IMR-90 (cell line): ENCODE results near the gene DDAH2. TPM values are rescaled to one million over a fixed set of nuclear protein-coding genes. Genes with fewer than 3 reads are reported as not detected.

Experiments used
- ATAC-seq: fragments of 200-7000 bp; cut with Tn5 transposase; 2 replicates; pipeline ENCODE4 v1.9.1; 2020; ENCODE audit warnings: low read depth, mild to moderate bottlenecking, moderate library complexity
- BruUV-seq: library from RNA; stranded (reverse); fragments of 400-500 nt; replicated peaks from 2 replicates; lab custom pipeline; 2021; lab: Mats Ljungman, UMichigan
- CTCF ChIA-PET: fragments of 300-600 bp; formaldehyde crosslinking; extraction: SDS; loops from one replicate; lab custom pipeline; 2021; ENCODE audit warnings: antibody characterized with exemption; lab: Yijun Ruan, JAX
- POLR2A ChIA-PET: fragments of 300-600 bp; sonication (Branson Sonifier 250); formaldehyde crosslinking; loops from one replicate; lab custom pipeline; 2022; ENCODE audit warnings: antibody characterized with exemption; ENCODE audit not compliant: unreplicated experiment; lab: Charles Lee
- DNase-seq: peaks from one replicate; pipeline ENCODE4 v3.0.0; 2013
- H2AFZ ChIP-seq: replicated peaks from 2 replicates; pipeline ENCODE3; 2013; ENCODE audit warnings: low read length, mild to moderate bottlenecking; ENCODE audit not compliant: poor library complexity
- H2AK5ac ChIP-seq: 2 replicates; pipeline ENCODE4 v1.6.1; 2013; ENCODE audit warnings: low read depth, low read length, inconsistent platforms
- H2AK9ac ChIP-seq: replicated peaks from 2 replicates; pipeline ENCODE3; 2013; ENCODE audit warnings: mild to moderate bottlenecking, low read depth, low read length, moderate library complexity; ENCODE audit not compliant: poor library complexity
- H2BK120ac ChIP-seq: 2 replicates; pipeline ENCODE4 v1.6.1; 2013; ENCODE audit warnings: low read depth, low read length, inconsistent platforms
- H2BK15ac ChIP-seq: 3 replicates; pipeline ENCODE4 v1.6.1; 2013; ENCODE audit warnings: low read depth, low read length, inconsistent platforms
- H2BK20ac ChIP-seq: 2 replicates; pipeline ENCODE4 v1.6.1; 2013; ENCODE audit warnings: low read depth, mild to moderate bottlenecking, inconsistent platforms, low read length, moderate library complexity
- H2BK5ac ChIP-seq: 2 replicates; pipeline ENCODE4 v1.6.1; 2013; ENCODE audit warnings: mild to moderate bottlenecking, low read depth, low read length, inconsistent platforms; ENCODE audit not compliant: poor library complexity, severe bottlenecking
- H3K14ac ChIP-seq: replicated peaks from 2 replicates; pipeline ENCODE4 v1.6.1; 2013; ENCODE audit warnings: low read depth, low read length, inconsistent platforms
- H3K18ac ChIP-seq: 2 replicates; pipeline ENCODE4 v1.6.1; 2013; ENCODE audit warnings: low read depth, low read length, control low read depth
- H3K23ac ChIP-seq: 2 replicates; pipeline ENCODE4 v1.6.1; 2013; ENCODE audit warnings: low read depth, low read length, inconsistent platforms
- H3K27ac ChIP-seq: 2 replicates; pipeline ENCODE4 v1.5.1; 2013; ENCODE audit warnings: mild to moderate bottlenecking, control low read depth, low read length; ENCODE audit not compliant: insufficient read depth
- H3K27me3 ChIP-seq: 2 replicates; pipeline ENCODE4 v1.6.1; 2013; ENCODE audit warnings: low read length; ENCODE audit not compliant: control insufficient read depth, insufficient read depth
- H3K36me3 ChIP-seq: 2 replicates; pipeline ENCODE4 v1.6.1; 2013; ENCODE audit warnings: low read length, mixed read lengths; ENCODE audit not compliant: control insufficient read depth, insufficient read depth
- H3K4ac ChIP-seq: 2 replicates; pipeline ENCODE4 v1.6.1; 2013; ENCODE audit warnings: low read depth, low read length, inconsistent platforms
- H3K4me1 ChIP-seq: 2 replicates; pipeline ENCODE4 v1.6.1; 2013; ENCODE audit warnings: low read length, mixed read lengths; ENCODE audit not compliant: control insufficient read depth, insufficient read depth
- H3K4me2 ChIP-seq: 2 replicates; pipeline ENCODE4 v1.6.1; 2013; ENCODE audit warnings: low read depth, mild to moderate bottlenecking, control low read depth, low read length, moderate library complexity
- H3K4me3 ChIP-seq: 2 replicates; pipeline ENCODE4 v1.5.1; 2013; ENCODE audit warnings: low read depth, mild to moderate bottlenecking, control low read depth, low read length, moderate library complexity; ENCODE audit not compliant: insufficient read depth
- H3K56ac ChIP-seq: 2 replicates; pipeline ENCODE4 v1.6.1; 2013; ENCODE audit warnings: low read length, inconsistent platforms; ENCODE audit not compliant: insufficient read depth; ENCODE audit errors: extremely low read depth
- H3K79me1 ChIP-seq, 2 experiments: 2 replicates each; pipeline ENCODE4 v1.6.1; 2013; ENCODE audit warnings: low read length in 2 of 2, inconsistent platforms in 1 of 2, low read depth in 1 of 2
- H3K9ac ChIP-seq: 2 replicates; pipeline ENCODE4 v1.6.1; 2013; ENCODE audit warnings: low read depth, low read length, control low read depth
- H3K9me1 ChIP-seq: 2 replicates; pipeline ENCODE4 v1.6.1; 2013; ENCODE audit warnings: low read length, inconsistent platforms; ENCODE audit not compliant: insufficient read depth
- H3K9me3 ChIP-seq: 2 replicates; pipeline ENCODE4 v1.6.1; 2013; ENCODE audit warnings: low read length; ENCODE audit not compliant: control insufficient read depth, insufficient read depth
- H4K20me1 ChIP-seq: 2 replicates; pipeline ENCODE4 v1.6.1; 2013; ENCODE audit warnings: low read length, inconsistent platforms; ENCODE audit not compliant: insufficient read depth
- H4K5ac ChIP-seq: 2 replicates; pipeline ENCODE4 v1.6.1; 2013; ENCODE audit warnings: mild to moderate bottlenecking, low read depth, low read length, control low read depth
- H4K8ac ChIP-seq, 2 experiments: 2 replicates each; pipeline ENCODE4 v1.6.1; 2013; ENCODE audit warnings: low read depth in 2 of 2, low read length in 2 of 2, control low read depth in 1 of 2, inconsistent platforms in 1 of 2
- H4K91ac ChIP-seq: 2 replicates; pipeline ENCODE4 v1.6.1; 2013; ENCODE audit warnings: low read depth, low read length, inconsistent platforms; ENCODE audit not compliant: insufficient read depth
- BHLHE40 ChIP-seq: fragments of 150-350 bp; IDR thresholded peaks from 2 replicates; pipeline ENCODE4 v1.6.1; 2016; ENCODE audit warnings: mild to moderate bottlenecking, low read depth, low read length
- CEBPB ChIP-seq: IDR thresholded peaks from 2 replicates; pipeline ENCODE4 v1.6.1; 2012; ENCODE audit warnings: low read depth, low read length, improper control_type of control experiment
- CHD1 ChIP-seq: IDR thresholded peaks from 2 replicates; pipeline ENCODE4 v1.6.1; 2012; ENCODE audit warnings: low read depth, low read length, improper control_type of control experiment
- FOS ChIP-seq: fragments of 150-350 bp; IDR thresholded peaks from 2 replicates; pipeline ENCODE4 v1.6.1; 2016; ENCODE audit warnings: low read depth, low read length
- MAFK ChIP-seq: IDR thresholded peaks from 2 replicates; pipeline ENCODE4 v1.6.1; 2012; ENCODE audit warnings: low read depth, low read length, improper control_type of control experiment
- MAZ ChIP-seq: IDR thresholded peaks from 2 replicates; pipeline ENCODE4 v1.6.1; 2012; ENCODE audit warnings: low read depth, mild to moderate bottlenecking, low read length, improper control_type of control experiment, moderate library complexity, borderline replicate concordance
- MXI1 ChIP-seq: IDR thresholded peaks from 2 replicates; pipeline ENCODE4 v1.6.1; 2012; ENCODE audit warnings: low read depth, mild to moderate bottlenecking, low read length, moderate library complexity, borderline replicate concordance
- NFE2L2 ChIP-seq: fragments of 150-350 bp; IDR thresholded peaks from 2 replicates; pipeline ENCODE4 v1.6.1; 2016; ENCODE audit warnings: low read depth, mild to moderate bottlenecking, low read length
- POLR2A ChIP-seq: IDR thresholded peaks from 2 replicates; pipeline ENCODE4 v1.6.1; 2012; ENCODE audit warnings: mild to moderate bottlenecking, low read depth, low read length
- RAD21 ChIP-seq: IDR thresholded peaks from 2 replicates; pipeline ENCODE4 v1.6.1; 2012; ENCODE audit warnings: low read length, improper control_type of control experiment
- RCOR1 ChIP-seq: IDR thresholded peaks from 2 replicates; pipeline ENCODE4 v1.6.1; 2012; ENCODE audit warnings: mild to moderate bottlenecking, low read length, improper control_type of control experiment; ENCODE audit not compliant: insufficient replicate concordance
- RFX5 ChIP-seq: IDR thresholded peaks from 2 replicates; pipeline ENCODE4 v1.8.0; 2012; ENCODE audit warnings: low read depth, mild to moderate bottlenecking, low read length, moderate library complexity
- SMC3 ChIP-seq: fragments of 150-350 bp; IDR thresholded peaks from 2 replicates; pipeline ENCODE4 v1.6.1; 2016; ENCODE audit warnings: low read depth, mild to moderate bottlenecking, antibody characterized with exemption, low read length, moderate library complexity
- USF2 ChIP-seq: fragments of 150-350 bp; IDR thresholded peaks from 2 replicates; pipeline ENCODE4 v1.6.1; 2017; ENCODE audit warnings: mild to moderate bottlenecking, antibody characterized with exemption, low read length, low read depth
- WGBS, 2 experiments: methylation state at CpG; one replicate each; pipeline versions ENCODE4 v1.1.5 to v1.1.7; 2013; ENCODE audit warnings: missing lambda C conversion rate in 2 of 2; ENCODE audit not compliant: insufficient read length in 1 of 2; ENCODE audit errors: extremely low coverage in 2 of 2; 5-methylcytosine and 5-hydroxymethylcytosine counted together
- dilution Hi-C: fragments of 300-500 bp; cut with HindIII; formaldehyde crosslinking; loops from one replicate; pipeline ENCODE4 v1.14.3; 2018; ENCODE audit warnings: low sequenced_read_pairs; ENCODE audit not compliant: unreplicated experiment
- in situ Hi-C: fragments of 300-500 bp; cut with MboI; formaldehyde crosslinking; loops from 3 replicates; pipeline ENCODE4 v1.14.3; 2019; ENCODE audit warnings: low sequenced_read_pairs, inconsistent platforms, mixed read lengths
- intact Hi-C: fragments of 100-400 bp; cut with micrococcal nuclease; formaldehyde crosslinking; loops from 2 replicates; pipeline ENCODE4 v1.10.0; 2022
- polyA plus RNA-seq, 3 experiments: library from polyadenylated mRNA; depleted of rRNA; stranded (reverse); fragments of >200 nt; gene quantifications; 2 replicates each; pipeline ENCODE4 v1.2.3, GENCODE V29; 2012; ENCODE audit warnings: low replicate concordance in 1 of 3
- total RNA-seq: library from RNA; depleted of rRNA; stranded (reverse); fragments of >200 nt; gene quantifications from 2 replicates; pipeline ENCODE4 v1.2.3, GENCODE V29; 2012
- TF ChIP-seq, protein P1 (sequence below): fragments of 150-350 bp; IDR thresholded peaks from 2 replicates; pipeline ENCODE4 v1.6.1; 2016; ENCODE audit warnings: low read depth, mild to moderate bottlenecking, low read length, moderate library complexity, borderline replicate concordance

DDAH2 gene
- total and polyA plus RNA-seq, 2 of the 4 experiments (the other 2 are of a cell fraction): 40.7 to 57.9 TPM

DNA sequence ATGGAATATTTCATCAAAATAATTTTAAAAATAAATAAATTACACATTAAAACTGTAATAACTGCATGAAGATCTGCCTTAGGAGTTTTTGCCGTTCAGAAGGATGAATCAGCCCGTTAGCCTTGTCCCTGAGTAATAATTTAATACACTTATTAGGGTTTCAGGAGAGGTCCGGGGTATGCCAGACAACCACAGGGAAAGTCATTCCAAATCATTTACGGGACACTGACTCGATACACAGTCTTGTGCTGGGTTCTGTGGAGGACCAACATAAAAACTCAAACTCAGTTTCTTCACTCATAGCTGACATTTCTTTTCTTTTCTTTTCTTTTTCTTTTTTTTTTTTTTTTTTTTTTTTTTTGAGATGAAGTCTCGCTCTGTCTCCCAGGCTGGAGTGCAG is 23.2 kb downstream of the DDAH2 start:
- intact Hi-C loops (no loop called here), in situ Hi-C loops (no loop called here), dilution Hi-C loops (no loop called here)
- no peak overlapping the region for H2AK5ac ChIP-seq
- no peak overlapping the region for H3K4me2 ChIP-seq
- peaks cover 8% of the 10 kb centered on the region for H3K9me1 ChIP-seq
- ChIA-PET POLR2A (no interaction called here), CTCF (no interaction called here)
- no peak overlapping the region for H2AFZ ChIP-seq
- H4K5ac ChIP-seq: no peak overlapping the region
- no peak overlapping the region for H3K4me3 ChIP-seq
- no peak overlapping the region for H3K9ac ChIP-seq
- 0 out of 2 replicates have a peak, but pooled peaks cover 7% of the 10 kb centered on the region for H4K20me1 ChIP-seq
- peaks cover 6% of the 10 kb centered on the region; the same call in 1 of the 2 replicates for H3K27me3 ChIP-seq
- WGBS, 2 experiments: no CpG with 5 or more reads among the region's 6 CpGs
- H4K8ac ChIP-seq: no peak overlapping the region
- H3K36me3 ChIP-seq: peaks cover 2% of the 10 kb centered on the region; the same call in 1 of the 2 replicates
- H3K79me1 ChIP-seq: peaks cover 12 to 19% of the 10 kb centered on the region in 2 experiments
- no peak overlapping the region for H3K18ac ChIP-seq
- no peak overlapping the region for H2BK20ac ChIP-seq
- BruUV-seq: no TSS peak
- no peaks in the 10 kb centered on the region for H3K9me3 ChIP-seq
- H3K14ac ChIP-seq: no peak overlapping the region
- TF ChIP-seq POLR2A (no peak), NFE2L2 (no peak), RAD21 (no peak), MXI1 (no peak), USF2 (no peak), CEBPB (no peak), MAZ (no peak), MAFK (no peak), FOS (no peak), CHD1 (no peak), BHLHE40 (no peak), RCOR1 (no peak), RFX5 (no peak), SMC3 (no peak)
- TF ChIP-seq, protein P1, sequence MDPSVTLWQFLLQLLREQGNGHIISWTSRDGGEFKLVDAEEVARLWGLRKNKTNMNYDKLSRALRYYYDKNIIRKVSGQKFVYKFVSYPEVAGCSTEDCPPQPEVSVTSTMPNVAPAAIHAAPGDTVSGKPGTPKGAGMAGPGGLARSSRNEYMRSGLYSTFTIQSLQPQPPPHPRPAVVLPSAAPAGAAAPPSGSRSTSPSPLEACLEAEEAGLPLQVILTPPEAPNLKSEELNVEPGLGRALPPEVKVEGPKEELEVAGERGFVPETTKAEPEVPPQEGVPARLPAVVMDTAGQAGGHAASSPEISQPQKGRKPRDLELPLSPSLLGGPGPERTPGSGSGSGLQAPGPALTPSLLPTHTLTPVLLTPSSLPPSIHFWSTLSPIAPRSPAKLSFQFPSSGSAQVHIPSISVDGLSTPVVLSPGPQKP: no peak
- DNase-seq: no peak
- no peak overlapping the region for H3K27ac ChIP-seq
- H3K56ac ChIP-seq: no peak overlapping the region
- H4K91ac ChIP-seq: no peak overlapping the region
- no peak overlapping the region for H3K23ac ChIP-seq
- ATAC-seq: no peak
- no peak overlapping the region for H2BK120ac ChIP-seq
- H3K4me1 ChIP-seq: peaks cover 6% of the 10 kb centered on the region
- no peak overlapping the region for H2BK5ac ChIP-seq
- no peak overlapping the region for H3K4ac ChIP-seq
- no peak overlapping the region for H2BK15ac ChIP-seq
- no peak overlapping the region for H2AK9ac ChIP-seq
